ENCODE measurements around the gene BTBD2. TPM values are rescaled to one million over a fixed set of nuclear protein-coding genes. Genes with fewer than 3 reads are reported as not detected.

The BTBD2 gene
- total and polyA plus RNA-seq, 2 of the 13 experiments (the other 11 are each of a cell fraction or from before 2014, with no cell fraction given) = 28.1 to 45.3 TPM

DNA sequence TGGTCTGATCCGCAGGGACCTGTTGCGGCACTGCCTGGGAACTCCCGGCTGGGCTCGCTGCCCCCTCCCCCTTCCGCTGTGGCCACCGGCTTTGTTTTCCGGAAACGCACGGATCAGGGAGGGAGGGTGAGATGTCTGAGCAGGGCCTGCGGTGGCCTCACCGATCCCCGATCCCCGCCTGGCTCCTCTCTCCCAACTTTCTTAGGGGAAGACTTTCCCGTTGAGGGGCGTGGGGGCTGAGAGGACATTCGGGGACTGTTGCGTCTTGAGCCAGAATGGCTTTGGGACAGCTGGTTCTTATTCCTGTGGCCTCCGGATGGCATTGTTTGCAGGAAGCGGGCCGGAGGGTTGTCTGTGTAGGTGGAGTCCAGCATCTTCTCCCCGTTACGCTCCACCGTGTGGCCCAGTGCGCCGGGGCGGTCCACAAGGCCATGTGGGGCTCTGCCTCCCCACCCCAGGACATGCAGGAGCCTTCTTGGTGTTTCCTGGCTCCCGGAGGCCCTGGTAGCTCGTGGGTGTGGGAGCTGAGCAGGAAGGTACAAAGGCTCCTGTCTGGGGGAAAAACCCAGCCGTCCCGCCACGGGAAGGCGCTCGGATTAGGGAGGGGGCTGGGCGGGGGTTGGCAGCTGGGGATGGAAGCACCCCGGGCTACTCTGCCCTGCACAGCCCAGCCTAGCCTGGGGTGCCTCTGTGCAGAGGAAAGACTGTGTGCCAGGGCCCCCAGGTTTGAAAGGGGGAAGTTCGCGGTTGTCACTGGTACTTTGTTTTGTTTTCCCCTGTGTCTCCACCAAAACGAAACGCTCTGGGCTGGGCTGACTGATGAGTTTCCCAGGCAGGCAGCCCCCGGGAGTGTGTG is 73.2 kb downstream of the BTBD2 start (continued):
- TF ChIP-seq, protein P1, sequence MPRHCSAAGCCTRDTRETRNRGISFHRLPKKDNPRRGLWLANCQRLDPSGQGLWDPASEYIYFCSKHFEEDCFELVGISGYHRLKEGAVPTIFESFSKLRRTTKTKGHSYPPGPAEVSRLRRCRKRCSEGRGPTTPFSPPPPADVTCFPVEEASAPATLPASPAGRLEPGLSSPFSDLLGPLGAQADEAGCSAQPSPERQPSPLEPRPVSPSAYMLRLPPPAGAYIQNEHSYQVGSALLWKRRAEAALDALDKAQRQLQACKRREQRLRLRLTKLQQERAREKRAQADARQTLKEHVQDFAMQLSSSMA (CRISPR knock-in tag; IDR thresholded peaks at IDR 0.05) = no peak
- TF ChIP-seq RBAK (CRISPR knock-in tag; IDR thresholded peaks at IDR 0.05) (no peak), POLR2AphosphoS5 (IDR thresholded peaks at IDR 0.05; ENCODE audit: low read depth, low read length) (0 out of 2 replicates have a peak, but pooled peaks have one; percentile 23), ZFP62 (CRISPR knock-in tag; IDR thresholded peaks at IDR 0.05) (no peak), DNMT1 (CRISPR knock-in tag; IDR thresholded peaks at IDR 0.05) (no peak), E2F1 (CRISPR knock-in tag; IDR thresholded peaks at IDR 0.05) (no peak), POLR2G (IDR thresholded peaks at IDR 0.05; ENCODE audit: low read depth, low read length) (peak; percentile 67; the same call in 1 of the 2 replicates), SMYD3 (CRISPR knock-in tag; IDR thresholded peaks at IDR 0.05) (no peak), ZNF670 (CRISPR knock-in tag; IDR thresholded peaks at IDR 0.05; ENCODE audit: borderline replicate concordance) (no peak), ETV6 (CRISPR knock-in tag; conservative IDR thresholded peaks at IDR 0.05) (0 out of 2 replicates have a peak, but pooled peaks have one; percentile 63), ZNF569 (CRISPR knock-in tag; IDR thresholded peaks at IDR 0.05; ENCODE audit: borderline replicate concordance) (no peak), CREB1 (IDR thresholded peaks at IDR 0.05) (no peak), CREB1 (CRISPR knock-in tag; IDR thresholded peaks at IDR 0.05) (no peak), SMAD3 (CRISPR knock-in tag; IDR thresholded peaks at IDR 0.05) (peak; percentile 56; the same call in 1 of the 2 replicates), EED (CRISPR knock-in tag; IDR thresholded peaks at IDR 0.05) (0 out of 2 replicates have a peak, but pooled peaks have one; percentile 55), ZSCAN21 (CRISPR knock-in tag; IDR thresholded peaks at IDR 0.05; ENCODE audit: borderline replicate concordance) (0 out of 2 replicates have a peak, but pooled peaks have one; percentile 53), ZNF781 (CRISPR knock-in tag; IDR thresholded peaks at IDR 0.05; ENCODE audit: borderline replicate concordance, not compliant biosample characterization) (no peak), NFKBIZ (CRISPR knock-in tag; IDR thresholded peaks at IDR 0.05) (no peak), ZNF782 (CRISPR knock-in tag; IDR thresholded peaks at IDR 0.05; ENCODE audit: borderline replicate concordance) (no peak; the same call in 1 of the 2 replicates), DNMT3B (CRISPR knock-in tag; conservative IDR thresholded peaks at IDR 0.05) (no peak), ZFP37 (CRISPR knock-in tag; IDR thresholded peaks at IDR 0.05; ENCODE audit: borderline replicate concordance) (no peak), ZNF121 (CRISPR knock-in tag; IDR thresholded peaks at IDR 0.05) (no peak), CCDC6 (CRISPR knock-in tag; IDR thresholded peaks at IDR 0.05) (peak; percentile 41; the same call in 1 of the 2 replicates), BORCS8-MEF2B (CRISPR knock-in tag; IDR thresholded peaks at IDR 0.05) (no peak), MATR3 (CRISPR knock-in tag; IDR thresholded peaks at IDR 0.05) (no peak)
- TF ChIP-seq, protein P2, sequence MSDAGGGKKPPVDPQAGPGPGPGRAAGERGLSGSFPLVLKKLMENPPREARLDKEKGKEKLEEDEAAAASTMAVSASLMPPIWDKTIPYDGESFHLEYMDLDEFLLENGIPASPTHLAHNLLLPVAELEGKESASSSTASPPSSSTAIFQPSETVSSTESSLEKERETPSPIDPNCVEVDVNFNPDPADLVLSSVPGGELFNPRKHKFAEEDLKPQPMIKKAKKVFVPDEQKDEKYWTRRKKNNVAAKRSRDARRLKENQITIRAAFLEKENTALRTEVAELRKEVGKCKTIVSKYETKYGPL (CRISPR knock-in tag; IDR thresholded peaks at IDR 0.05) = no peak
- TF ChIP-seq, protein P3, sequence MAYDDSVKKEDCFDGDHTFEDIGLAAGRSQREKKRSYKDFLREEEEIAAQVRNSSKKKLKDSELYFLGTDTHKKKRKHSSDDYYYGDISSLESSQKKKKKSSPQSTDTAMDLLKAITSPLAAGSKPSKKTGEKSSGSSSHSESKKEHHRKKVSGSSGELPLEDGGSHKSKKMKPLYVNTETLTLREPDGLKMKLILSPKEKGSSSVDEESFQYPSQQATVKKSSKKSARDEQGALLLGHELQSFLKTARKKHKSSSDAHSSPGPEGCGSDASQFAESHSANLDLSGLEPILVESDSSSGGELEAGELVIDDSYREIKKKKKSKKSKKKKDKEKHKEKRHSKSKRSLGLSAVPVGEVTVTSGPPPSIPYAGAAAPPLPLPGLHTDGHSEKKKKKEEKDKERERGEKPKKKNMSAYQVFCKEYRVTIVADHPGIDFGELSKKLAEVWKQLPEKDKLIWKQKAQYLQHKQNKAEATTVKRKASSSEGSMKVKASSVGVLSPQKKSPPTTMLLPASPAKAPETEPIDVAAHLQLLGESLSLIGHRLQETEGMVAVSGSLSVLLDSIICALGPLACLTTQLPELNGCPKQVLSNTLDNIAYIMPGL (CRISPR knock-in tag; IDR thresholded peaks at IDR 0.05; ENCODE audit: borderline replicate concordance in 1 of 2, low read depth in 1 of 2) = peak; percentile 39 to 91; a peak in 3 of 4 replicates

Measured in HepG2 (cell line).